GM12878 (cell line): ENCODE measurements around the gene SETBP1. TPM values are rescaled to one million over a fixed set of nuclear protein-coding genes. Genes with fewer than 3 reads are reported as not detected.

ENCODE experiments used
- BCL11A ChIP-seq: IDR thresholded peaks from 2 replicates; pipeline ENCODE4 v1.6.1; 2011; ENCODE audit warnings: low read depth, low read length
- BHLHE40 ChIP-seq, 2 experiments: fragments of 450-650 bp in 1 of 2; IDR thresholded peaks; 2 replicates each; pipeline ENCODE4 v1.6.1; 2011 to 2017; ENCODE audit warnings: low read depth in 2 of 2, borderline replicate concordance in 1 of 2, improper control_type of control experiment in 1 of 2, low read length in 1 of 2, mild to moderate bottlenecking in 1 of 2
- BRCA1 ChIP-seq: IDR thresholded peaks from 2 replicates; pipeline ENCODE4 v1.6.1; 2011; ENCODE audit warnings: low read depth, low read length, improper control_type of control experiment
- CBX3 ChIP-seq: fragments of 200-600 bp; sonication (generic); IDR thresholded peaks from 2 replicates; pipeline ENCODE4 v1.6.1; 2016; ENCODE audit warnings: low read depth, borderline replicate concordance
- CHD4 ChIP-seq: fragments of 200-600 bp; sonication (generic); IDR thresholded peaks from 2 replicates; pipeline ENCODE4 v1.6.1; 2016; ENCODE audit warnings: mild to moderate bottlenecking
- DPF2 ChIP-seq: fragments of 450-650 bp; IDR thresholded peaks from 2 replicates; pipeline ENCODE4 v1.6.1; 2017; ENCODE audit warnings: mild to moderate bottlenecking
- ETV6 ChIP-seq, 2 experiments: fragments of 450-650 bp in 1 of 2; IDR thresholded peaks in 1 of 2; conservative IDR thresholded peaks in 1 of 2; 2 replicates each; pipeline ENCODE4 v1.6.1; 2014; ENCODE audit warnings: antibody characterized with exemption in 1 of 2, borderline replicate concordance in 1 of 2, low read depth in 1 of 2, mild to moderate bottlenecking in 1 of 2, moderate library complexity in 1 of 2
- FOXM1 ChIP-seq: IDR thresholded peaks from 2 replicates; pipeline ENCODE4 v1.6.1; 2012; ENCODE audit warnings: low read depth, mild to moderate bottlenecking, inconsistent platforms, low read length, moderate library complexity
- JUND ChIP-seq: IDR thresholded peaks from 2 replicates; pipeline ENCODE4 v1.6.1; 2012; ENCODE audit warnings: low read depth, mild to moderate bottlenecking, low read length, improper control_type of control experiment, moderate library complexity
- MEF2B ChIP-seq: fragments of 450-650 bp; IDR thresholded peaks from 2 replicates; pipeline ENCODE4 v1.6.1; 2018; ENCODE audit warnings: mild to moderate bottlenecking, moderate library complexity; ENCODE audit not compliant: partially characterized antibody, poor library complexity, severe bottlenecking
- MXI1 ChIP-seq: fragments of 150-350 bp; IDR thresholded peaks from 2 replicates; pipeline ENCODE4 v1.6.1; 2011; ENCODE audit warnings: low read depth, mild to moderate bottlenecking, inconsistent platforms, low read length, improper control_type of control experiment
- NFYB ChIP-seq: IDR thresholded peaks from 2 replicates; pipeline ENCODE4 v1.6.1; 2011; ENCODE audit warnings: low read depth, mild to moderate bottlenecking, low read length, improper control_type of control experiment, moderate library complexity; ENCODE audit not compliant: insufficient read depth
- NR2F1 ChIP-seq: fragments of 450-650 bp; conservative IDR thresholded peaks from 2 replicates; pipeline ENCODE4 v1.6.1; 2017; ENCODE audit warnings: mild to moderate bottlenecking
- RB1 ChIP-seq: fragments of 450-650 bp; formaldehyde crosslinking; IDR thresholded peaks from 2 replicates; pipeline ENCODE4 v1.6.1; 2017; ENCODE audit warnings: mild to moderate bottlenecking, borderline replicate concordance
- RUNX3 ChIP-seq: IDR thresholded peaks from 2 replicates; pipeline ENCODE4 v1.6.1; 2012; ENCODE audit warnings: low read length, inconsistent platforms
- ZNF207 ChIP-seq: fragments of 450-650 bp; IDR thresholded peaks from 2 replicates; pipeline ENCODE4 v1.6.1; 2014; ENCODE audit warnings: antibody characterized with exemption, mild to moderate bottlenecking, borderline replicate concordance
- polyA plus RNA-seq, 11 experiments: library from polyadenylated mRNA; depleted of rRNA in 4 of 11; unstranded in 6 of 11; stranded (reverse) in 5 of 11; fragments of >200 nt; fragmentation: Nextera tagmentation in 4 of 11; fragmentation: Illumina TruSeq in 1 of 11; extraction: Ambion mirVana in 4 of 11; extraction: Trizol in 1 of 11; gene quantifications; 1 replicate in 1 of 11; 2 replicates in 10 of 11; pipeline versions ENCODE4 v1.2.1 to v1.2.3, GENCODE V29; 2011 to 2016; ENCODE audit warnings: inconsistent platforms in 2 of 11, missing spikeins in 2 of 11, low read depth in 1 of 11
- total RNA-seq, 4 experiments: library from RNA; depleted of rRNA in 3 of 4; stranded (reverse); fragments of >200 nt in 3 of 4; fragmentation: Illumina TruSeq in 1 of 4; extraction: Trizol in 1 of 4; gene quantifications; 2 replicates each; pipeline versions ENCODE4 v1.2.1 to v1.2.3, GENCODE V29; 2013 to 2021
- TF ChIP-seq, protein P1 (sequence below): fragments of 450-650 bp; IDR thresholded peaks from 2 replicates; pipeline ENCODE4 v1.6.1; 2018; ENCODE audit warnings: mild to moderate bottlenecking, low read depth, moderate library complexity; ENCODE audit not compliant: partially characterized antibody
- TF ChIP-seq, protein P2 (sequence below): fragments of 450-650 bp; IDR thresholded peaks from 2 replicates; pipeline ENCODE4 v1.6.1; 2016; ENCODE audit warnings: mild to moderate bottlenecking, moderate library complexity, borderline replicate concordance
- TF ChIP-seq, protein P3 (sequence below): IDR thresholded peaks from 2 replicates; pipeline ENCODE4 v1.6.1; 2012; ENCODE audit warnings: mild to moderate bottlenecking, low read depth, low read length

SETBP1 gene
- total and polyA plus RNA-seq, 10 of the 15 experiments (the other 5 are each of a cell fraction or from before 2014, with no cell fraction given) = 0.99 to 29.7 (median 8.3) TPM

DNA sequence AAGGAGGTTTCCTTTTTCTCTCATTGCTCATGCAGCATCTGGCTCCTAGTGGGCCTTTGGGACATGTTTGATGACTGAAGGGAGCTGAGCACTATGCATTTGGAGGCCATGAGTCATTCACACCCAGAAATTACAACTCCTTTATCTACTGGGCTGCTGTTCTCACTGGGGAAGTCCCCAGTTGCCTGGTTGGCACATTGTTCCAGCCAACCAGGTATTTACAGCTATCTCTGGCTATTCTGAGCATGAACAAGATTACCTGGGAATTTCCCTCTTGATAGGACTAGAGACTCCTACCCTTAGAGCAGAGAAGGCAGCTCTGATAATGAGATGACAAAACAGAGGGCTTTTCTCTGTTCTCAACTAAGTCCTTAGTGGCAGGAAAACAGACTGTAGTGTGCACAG is 206.5 kb downstream of the SETBP1 start (continued):
- TF ChIP-seq DPF2 = peak; percentile 66
- 0 out of 2 replicates have a peak, but pooled peaks have one; percentile 32 for TF ChIP-seq BCL11A
- TF ChIP-seq ETV6 (conservative IDR thresholded peaks at IDR 0.05 in 1 of 2, IDR thresholded peaks at IDR 0.05 in 1 of 2; ENCODE audit: borderline replicate concordance in 1 of 2, low read depth in 1 of 2) = 0 out of 4 replicates have a peak, but pooled peaks of 1 of the 2 experiments have one; percentile 56
- TF ChIP-seq ZNF207 = no peak
- TF ChIP-seq CBX3 = no peak
- TF ChIP-seq FOXM1 = 0 out of 2 replicates have a peak, but pooled peaks have one; percentile 57
- TF ChIP-seq RUNX3 = peak; percentile 49; the same call in 1 of the 2 replicates
- TF ChIP-seq, protein P1, sequence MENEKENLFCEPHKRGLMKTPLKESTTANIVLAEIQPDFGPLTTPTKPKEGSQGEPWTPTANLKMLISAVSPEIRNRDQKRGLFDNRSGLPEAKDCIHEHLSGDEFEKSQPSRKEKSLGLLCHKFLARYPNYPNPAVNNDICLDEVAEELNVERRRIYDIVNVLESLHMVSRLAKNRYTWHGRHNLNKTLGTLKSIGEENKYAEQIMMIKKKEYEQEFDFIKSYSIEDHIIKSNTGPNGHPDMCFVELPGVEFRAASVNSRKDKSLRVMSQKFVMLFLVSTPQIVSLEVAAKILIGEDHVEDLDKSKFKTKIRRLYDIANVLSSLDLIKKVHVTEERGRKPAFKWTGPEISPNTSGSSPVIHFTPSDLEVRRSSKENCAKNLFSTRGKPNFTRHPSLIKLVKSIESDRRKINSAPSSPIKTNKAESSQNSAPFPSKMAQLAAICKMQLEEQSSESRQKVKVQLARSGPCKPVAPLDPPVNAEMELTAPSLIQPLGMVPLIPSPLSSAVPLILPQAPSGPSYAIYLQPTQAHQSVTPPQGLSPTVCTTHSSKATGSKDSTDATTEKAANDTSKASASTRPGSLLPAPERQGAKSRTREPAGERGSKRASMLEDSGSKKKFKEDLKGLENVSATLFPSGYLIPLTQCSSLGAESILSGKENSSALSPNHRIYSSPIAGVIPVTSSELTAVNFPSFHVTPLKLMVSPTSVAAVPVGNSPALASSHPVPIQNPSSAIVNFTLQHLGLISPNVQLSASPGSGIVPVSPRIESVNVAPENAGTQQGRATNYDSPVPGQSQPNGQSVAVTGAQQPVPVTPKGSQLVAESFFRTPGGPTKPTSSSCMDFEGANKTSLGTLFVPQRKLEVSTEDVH = no peak
- TF ChIP-seq NFYB = peak; percentile 41; the same call in 1 of the 2 replicates
- TF ChIP-seq JUND = peak; percentile 23; the same call in 1 of the 2 replicates
- TF ChIP-seq CHD4 = no peak
- TF ChIP-seq, protein P2, sequence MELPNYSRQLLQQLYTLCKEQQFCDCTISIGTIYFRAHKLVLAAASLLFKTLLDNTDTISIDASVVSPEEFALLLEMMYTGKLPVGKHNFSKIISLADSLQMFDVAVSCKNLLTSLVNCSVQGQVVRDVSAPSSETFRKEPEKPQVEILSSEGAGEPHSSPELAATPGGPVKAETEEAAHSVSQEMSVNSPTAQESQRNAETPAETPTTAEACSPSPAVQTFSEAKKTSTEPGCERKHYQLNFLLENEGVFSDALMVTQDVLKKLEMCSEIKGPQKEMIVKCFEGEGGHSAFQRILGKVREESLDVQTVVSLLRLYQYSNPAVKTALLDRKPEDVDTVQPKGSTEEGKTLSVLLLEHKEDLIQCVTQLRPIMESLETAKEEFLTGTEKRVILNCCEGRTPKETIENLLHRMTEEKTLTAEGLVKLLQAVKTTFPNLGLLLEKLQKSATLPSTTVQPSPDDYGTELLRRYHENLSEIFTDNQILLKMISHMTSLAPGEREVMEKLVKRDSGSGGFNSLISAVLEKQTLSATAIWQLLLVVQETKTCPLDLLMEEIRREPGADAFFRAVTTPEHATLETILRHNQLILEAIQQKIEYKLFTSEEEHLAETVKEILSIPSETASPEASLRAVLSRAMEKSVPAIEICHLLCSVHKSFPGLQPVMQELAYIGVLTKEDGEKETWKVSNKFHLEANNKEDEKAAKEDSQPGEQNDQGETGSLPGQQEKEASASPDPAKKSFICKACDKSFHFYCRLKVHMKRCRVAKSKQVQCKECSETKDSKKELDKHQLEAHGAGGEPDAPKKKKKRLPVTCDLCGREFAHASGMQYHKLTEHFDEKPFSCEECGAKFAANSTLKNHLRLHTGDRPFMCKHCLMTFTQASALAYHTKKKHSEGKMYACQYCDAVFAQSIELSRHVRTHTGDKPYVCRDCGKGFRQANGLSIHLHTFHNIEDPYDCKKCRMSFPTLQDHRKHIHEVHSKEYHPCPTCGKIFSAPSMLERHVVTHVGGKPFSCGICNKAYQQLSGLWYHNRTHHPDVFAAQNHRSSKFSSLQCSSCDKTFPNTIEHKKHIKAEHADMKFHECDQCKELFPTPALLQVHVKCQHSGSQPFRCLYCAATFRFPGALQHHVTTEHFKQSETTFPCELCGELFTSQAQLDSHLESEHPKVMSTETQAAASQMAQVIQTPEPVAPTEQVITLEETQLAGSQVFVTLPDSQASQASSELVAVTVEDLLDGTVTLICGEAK = no peak
- TF ChIP-seq RB1 = no peak
- TF ChIP-seq BHLHE40 (IDR thresholded peaks at IDR 0.05; ENCODE audit: borderline replicate concordance in 1 of 2, low read depth in 2 of 2, low read length in 1 of 2) = peak in 1 of 2 experiments; percentile 19; a peak in 1 of 4 replicates
- 0 out of 2 replicates have a peak, but pooled peaks have one; percentile 21 for TF ChIP-seq MXI1
- TF ChIP-seq, protein P3, sequence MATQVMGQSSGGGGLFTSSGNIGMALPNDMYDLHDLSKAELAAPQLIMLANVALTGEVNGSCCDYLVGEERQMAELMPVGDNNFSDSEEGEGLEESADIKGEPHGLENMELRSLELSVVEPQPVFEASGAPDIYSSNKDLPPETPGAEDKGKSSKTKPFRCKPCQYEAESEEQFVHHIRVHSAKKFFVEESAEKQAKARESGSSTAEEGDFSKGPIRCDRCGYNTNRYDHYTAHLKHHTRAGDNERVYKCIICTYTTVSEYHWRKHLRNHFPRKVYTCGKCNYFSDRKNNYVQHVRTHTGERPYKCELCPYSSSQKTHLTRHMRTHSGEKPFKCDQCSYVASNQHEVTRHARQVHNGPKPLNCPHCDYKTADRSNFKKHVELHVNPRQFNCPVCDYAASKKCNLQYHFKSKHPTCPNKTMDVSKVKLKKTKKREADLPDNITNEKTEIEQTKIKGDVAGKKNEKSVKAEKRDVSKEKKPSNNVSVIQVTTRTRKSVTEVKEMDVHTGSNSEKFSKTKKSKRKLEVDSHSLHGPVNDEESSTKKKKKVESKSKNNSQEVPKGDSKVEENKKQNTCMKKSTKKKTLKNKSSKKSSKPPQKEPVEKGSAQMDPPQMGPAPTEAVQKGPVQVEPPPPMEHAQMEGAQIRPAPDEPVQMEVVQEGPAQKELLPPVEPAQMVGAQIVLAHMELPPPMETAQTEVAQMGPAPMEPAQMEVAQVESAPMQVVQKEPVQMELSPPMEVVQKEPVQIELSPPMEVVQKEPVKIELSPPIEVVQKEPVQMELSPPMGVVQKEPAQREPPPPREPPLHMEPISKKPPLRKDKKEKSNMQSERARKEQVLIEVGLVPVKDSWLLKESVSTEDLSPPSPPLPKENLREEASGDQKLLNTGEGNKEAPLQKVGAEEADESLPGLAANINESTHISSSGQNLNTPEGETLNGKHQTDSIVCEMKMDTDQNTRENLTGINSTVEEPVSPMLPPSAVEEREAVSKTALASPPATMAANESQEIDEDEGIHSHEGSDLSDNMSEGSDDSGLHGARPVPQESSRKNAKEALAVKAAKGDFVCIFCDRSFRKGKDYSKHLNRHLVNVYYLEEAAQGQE = no peak
- no peak for TF ChIP-seq BRCA1
- 0 out of 2 replicates have a peak, but pooled peaks have one; percentile 8 for TF ChIP-seq NR2F1
- TF ChIP-seq MEF2B = peak; percentile 68
